OCI-M2 (cell line): ENCODE measurements around the gene CCDC88A.
"Not testable (repeated sequence)": the region's sequence is repeated elsewhere in the genome, so short reads cannot be mapped to it uniquely, and the experiment has no call there.

ENCODE experiments used
- DNase-seq: peaks from one replicate; lab custom pipeline; 2025; ENCODE audit not compliant: unreplicated experiment; lab: John Stamatoyannopoulos, UW

Gene CCDC88A, protein sequence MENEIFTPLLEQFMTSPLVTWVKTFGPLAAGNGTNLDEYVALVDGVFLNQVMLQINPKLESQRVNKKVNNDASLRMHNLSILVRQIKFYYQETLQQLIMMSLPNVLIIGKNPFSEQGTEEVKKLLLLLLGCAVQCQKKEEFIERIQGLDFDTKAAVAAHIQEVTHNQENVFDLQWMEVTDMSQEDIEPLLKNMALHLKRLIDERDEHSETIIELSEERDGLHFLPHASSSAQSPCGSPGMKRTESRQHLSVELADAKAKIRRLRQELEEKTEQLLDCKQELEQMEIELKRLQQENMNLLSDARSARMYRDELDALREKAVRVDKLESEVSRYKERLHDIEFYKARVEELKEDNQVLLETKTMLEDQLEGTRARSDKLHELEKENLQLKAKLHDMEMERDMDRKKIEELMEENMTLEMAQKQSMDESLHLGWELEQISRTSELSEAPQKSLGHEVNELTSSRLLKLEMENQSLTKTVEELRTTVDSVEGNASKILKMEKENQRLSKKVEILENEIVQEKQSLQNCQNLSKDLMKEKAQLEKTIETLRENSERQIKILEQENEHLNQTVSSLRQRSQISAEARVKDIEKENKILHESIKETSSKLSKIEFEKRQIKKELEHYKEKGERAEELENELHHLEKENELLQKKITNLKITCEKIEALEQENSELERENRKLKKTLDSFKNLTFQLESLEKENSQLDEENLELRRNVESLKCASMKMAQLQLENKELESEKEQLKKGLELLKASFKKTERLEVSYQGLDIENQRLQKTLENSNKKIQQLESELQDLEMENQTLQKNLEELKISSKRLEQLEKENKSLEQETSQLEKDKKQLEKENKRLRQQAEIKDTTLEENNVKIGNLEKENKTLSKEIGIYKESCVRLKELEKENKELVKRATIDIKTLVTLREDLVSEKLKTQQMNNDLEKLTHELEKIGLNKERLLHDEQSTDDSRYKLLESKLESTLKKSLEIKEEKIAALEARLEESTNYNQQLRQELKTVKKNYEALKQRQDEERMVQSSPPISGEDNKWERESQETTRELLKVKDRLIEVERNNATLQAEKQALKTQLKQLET (N-terminal part only)

GRCh38 chr2:55419679-55420438 lies at the start of gene CCDC88A:
Gene CCDC88A, minus strand, starts transcription at chr2:55419856. Its CDS starts 777 bp downstream, at chr2:55419079.
- peak; percentile 73 for DNase-seq

DNA sequence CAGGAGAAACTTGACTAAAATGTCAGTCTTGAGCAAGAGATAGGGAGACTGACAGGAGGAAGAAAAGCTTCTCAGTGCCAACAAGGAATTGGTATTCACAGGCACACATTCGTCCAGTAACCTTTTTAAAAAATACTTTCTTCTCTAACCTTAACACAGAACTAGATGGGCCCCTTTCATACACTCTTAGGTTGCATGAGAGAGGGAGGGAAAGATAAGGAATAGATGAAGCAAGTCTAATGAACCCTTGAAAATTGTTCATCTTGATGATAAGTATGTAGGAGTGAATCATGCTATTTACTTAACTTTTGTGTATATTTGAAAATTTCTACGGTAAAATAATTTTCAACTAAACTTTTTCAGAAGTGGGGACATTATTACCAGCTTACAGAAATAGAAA lies 42.0 kb upstream of the CCDC88A start:
- DNase-seq = no peak

GRCh38 chr2:55460562-55460961 lies 40.9 kb upstream of the CCDC88A start:
- DNase-seq = no peak

DNA sequence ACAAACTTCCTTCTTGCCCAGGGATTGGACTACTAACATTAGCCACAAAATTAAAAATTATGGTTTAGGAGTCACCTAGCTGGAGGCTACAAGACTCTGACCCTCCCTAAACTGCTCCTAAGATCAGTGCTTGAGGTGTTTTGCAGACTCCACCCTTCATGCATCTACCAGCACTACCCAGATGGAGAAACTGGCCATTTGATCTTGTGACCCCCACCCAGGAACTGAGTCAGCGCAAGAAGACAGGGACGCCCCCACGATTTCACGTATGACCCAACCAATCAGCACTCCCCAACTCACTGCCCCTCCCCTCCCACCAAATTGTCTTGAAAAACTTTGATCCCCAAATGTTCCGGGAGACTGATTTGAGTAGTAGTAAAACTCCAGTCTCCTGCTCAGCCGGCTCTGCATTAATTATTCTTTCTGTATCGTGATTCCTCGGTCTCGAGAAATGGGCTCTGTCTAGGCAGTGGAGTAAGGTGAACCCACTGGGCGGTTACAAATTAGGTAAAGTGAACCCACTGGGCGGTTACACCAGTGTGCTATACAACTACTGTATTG lies 40.1 kb upstream of the CCDC88A start:
- no peak for DNase-seq

DNA sequence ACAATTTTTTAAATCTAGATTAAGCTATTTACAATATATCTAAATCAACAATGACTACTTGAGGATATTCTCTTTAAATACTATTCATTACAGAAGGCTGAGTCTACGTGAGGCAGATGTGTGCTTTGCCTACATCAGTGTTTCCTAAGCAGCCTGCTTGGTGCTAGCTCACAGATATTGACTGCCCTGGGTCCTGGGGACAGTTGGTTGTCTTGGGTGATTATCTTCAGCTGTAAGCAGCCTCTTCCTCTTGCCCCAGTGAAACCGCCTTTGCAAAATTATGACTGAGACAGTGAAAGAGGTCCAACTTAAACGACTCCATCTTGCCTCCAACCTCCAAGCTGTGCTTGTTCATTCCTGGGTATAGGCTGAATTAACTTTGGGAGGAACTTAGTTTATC lies 39.6 kb upstream of the CCDC88A start:
- DNase-seq = no peak

- no peak for DNase-seq
Measured at GRCh38 chr2:55454121-55454520, 34.5 kb upstream of the CCDC88A start.

GRCh38 chr2:55452879-55453278 lies 33.2 kb upstream of the CCDC88A start:
- DNase-seq = no peak

DNA sequence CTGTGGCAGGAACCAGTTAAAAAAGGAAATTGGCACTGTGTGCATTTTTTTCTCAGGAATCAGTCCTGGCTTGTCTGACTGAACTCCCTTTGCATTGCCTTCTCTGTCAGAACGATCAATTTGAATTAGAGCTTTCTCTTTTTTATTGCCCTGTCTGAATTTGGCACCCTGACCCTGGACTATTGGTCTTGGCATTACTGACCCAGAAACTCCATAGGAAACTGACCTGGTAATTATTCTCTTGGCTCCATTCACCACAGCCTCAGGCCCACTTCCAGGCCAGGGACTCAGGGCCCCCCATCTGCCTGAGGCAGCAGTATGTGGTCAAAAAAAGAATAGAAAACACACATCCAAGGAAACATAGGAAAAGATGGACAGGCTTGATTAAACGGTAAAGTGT lies 32.0 kb upstream of the CCDC88A start:
- no peak for DNase-seq

GRCh38 chr2:55450014-55450413 lies 30.4 kb upstream of the CCDC88A start:
- not testable (repeated sequence) for DNase-seq

DNA sequence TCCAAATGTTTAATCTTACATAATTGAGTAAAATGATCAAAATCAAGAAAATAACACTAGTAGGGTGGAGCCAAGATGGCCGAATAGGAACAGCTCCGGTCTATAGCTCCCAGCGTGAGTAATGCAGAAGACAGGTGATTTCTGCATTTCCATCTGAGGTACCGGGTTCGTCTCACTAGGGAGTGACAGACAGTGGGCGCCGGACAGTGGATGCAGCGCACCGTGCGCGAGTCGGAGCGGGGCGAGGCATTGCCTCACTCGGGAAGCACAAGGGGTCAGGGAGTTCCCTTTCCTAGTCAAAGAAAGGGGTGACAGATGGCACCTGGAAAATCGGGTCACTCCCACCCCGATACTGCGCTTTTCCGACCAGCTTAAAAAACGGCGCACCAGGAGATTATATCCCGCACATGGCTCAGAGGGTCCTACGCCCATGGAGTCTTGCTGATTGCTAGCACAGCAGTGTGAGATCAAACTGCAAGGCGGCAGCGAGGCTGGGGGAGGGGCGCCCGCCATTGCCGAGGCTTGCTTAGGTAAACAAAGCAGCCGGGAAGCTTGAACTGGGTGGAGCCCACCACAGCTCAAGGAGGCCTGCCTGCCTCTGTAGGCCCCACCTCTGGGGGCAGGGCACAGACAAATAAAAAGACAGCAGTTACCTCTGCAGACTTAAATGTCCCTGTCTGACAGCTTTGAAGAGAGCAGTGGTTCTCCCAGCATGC lies 22.5 kb upstream of the CCDC88A start:
- not testable (repeated sequence) for DNase-seq

GRCh38 chr2:55441280-55441892 lies 21.7 kb upstream of the CCDC88A start:
- DNase-seq = no peak

GRCh38 chr2:55439101-55439397 lies 19.4 kb upstream of the CCDC88A start:
- DNase-seq = no peak

DNA sequence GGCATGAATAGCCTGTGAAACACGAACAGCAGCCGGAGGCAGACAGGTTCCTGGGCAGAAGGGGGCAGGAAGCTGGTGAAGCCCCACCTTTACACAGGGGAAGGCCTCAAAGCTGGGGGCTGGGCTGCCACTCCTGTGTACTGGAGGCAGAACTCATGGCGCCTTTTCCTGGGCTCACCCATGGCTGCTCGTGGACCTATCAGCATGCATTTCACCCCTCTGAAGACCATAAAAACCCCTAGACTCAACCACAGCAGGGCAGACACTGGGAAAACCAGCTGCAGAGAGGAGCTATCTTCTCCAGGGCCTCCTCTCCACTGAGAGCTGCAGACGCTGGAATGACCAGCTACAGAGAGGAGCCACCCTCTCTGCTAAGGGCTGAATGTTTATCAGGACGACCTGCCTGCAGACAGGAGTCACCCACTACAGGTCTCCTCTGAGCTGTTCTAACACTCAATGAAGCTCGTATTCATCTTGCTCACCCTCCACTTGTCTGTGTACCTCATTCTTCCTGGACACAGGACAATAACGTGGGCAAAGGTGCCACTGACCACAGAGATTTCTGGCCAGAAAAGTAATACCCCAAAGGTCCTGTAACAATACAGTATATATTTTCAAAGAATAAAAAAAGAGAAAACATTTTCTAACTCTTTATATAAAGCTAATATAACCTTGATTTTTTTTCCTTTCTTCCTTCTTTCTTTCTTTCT lies 18.9 kb upstream of the CCDC88A start:
- DNase-seq = no peak

GRCh38 chr2:55437515-55438390 lies 18.1 kb upstream of the CCDC88A start:
- DNase-seq = no peak

GRCh38 chr2:55431982-55432627 lies 12.4 kb upstream of the CCDC88A start:
- DNase-seq = no peak

GRCh38 chr2:55430211-55430975 lies 10.7 kb upstream of the CCDC88A start:
- no peak for DNase-seq

- no peak for DNase-seq
Measured at GRCh38 chr2:55428258-55428657, 8.6 kb upstream of the CCDC88A start.
